ENCODE results near the gene LPCAT3. TPM values are rescaled to one million over a fixed set of nuclear protein-coding genes. Genes with fewer than 3 reads are reported as not detected.
"Not testable (repeated sequence)": the region's sequence is repeated elsewhere in the genome, so short reads cannot be mapped to it uniquely, and the experiment has no call there.

The LPCAT3 gene
- total and polyA plus RNA-seq, 4 donors: 45.4 to 78.6 (median 56.2) TPM

GRCh38 chr12:7058163-7058845, 40.0 kb upstream of the LPCAT3 start:
- Histone ChIP-seq H3K4me1 (ENCODE audit: control insufficient read depth in 5 of 5, insufficient read depth in 5 of 5, low read length in 5 of 5) (peaks cover 0 to 18% (median 2%) of the 10 kb centered on the region in 5 donors), H3K27ac (ENCODE audit: low read depth in 1 of 2, low read length in 1 of 2) (no peak overlapping the region), H3K9ac (ENCODE audit: insufficient read depth in 1 of 2, low read length in 2 of 2) (no peak overlapping the region), H3K9me3 (ENCODE audit: control insufficient read depth in 4 of 4, insufficient read depth in 3 of 4, low read length in 3 of 4) (no peaks in the 10 kb centered on the region), H3K36me3 (ENCODE audit: control insufficient read depth in 4 of 4, insufficient read depth in 4 of 4, low read length in 4 of 4) (no peaks in the 10 kb centered on the region), H3K27me3 (ENCODE audit: control insufficient read depth in 3 of 3, insufficient read depth in 3 of 3, low read length in 2 of 3) (peaks cover 0 to 2% (median 0%) of the 10 kb centered on the region in 3 donors), H3K4me3 (no peak overlapping the region)
- ATAC-seq (ENCODE audit: insufficient read depth, low FRiP score): no peak
- TF ChIP-seq CTCF (IDR thresholded peaks at IDR 0.05; ENCODE audit: control extremely low read depth, extremely low read depth): no peak
- 74 to 82% methylated on average over 3 of the region's 3 CpGs for WGBS, 2 donors
- no peak for DNase-seq

GRCh38 chr12:7055736-7056135, 37.5 kb upstream of the LPCAT3 start:
- H3K27ac ChIP-seq (ENCODE audit: low read depth in 1 of 2, low read length in 1 of 2); H3K9ac ChIP-seq (ENCODE audit: insufficient read depth in 1 of 2, low read length in 2 of 2); ATAC-seq (ENCODE audit: insufficient read depth, low FRiP score); H3K4me3 ChIP-seq; H3K4me1 ChIP-seq (ENCODE audit: control insufficient read depth in 5 of 5, insufficient read depth in 5 of 5, low read length in 5 of 5); H3K27me3 ChIP-seq (ENCODE audit: control insufficient read depth in 3 of 3, insufficient read depth in 3 of 3, low read length in 2 of 3); H3K9me3 ChIP-seq (ENCODE audit: control insufficient read depth in 4 of 4, insufficient read depth in 3 of 4, low read length in 3 of 4); DNase-seq; H3K36me3 ChIP-seq (ENCODE audit: control insufficient read depth in 4 of 4, insufficient read depth in 4 of 4, low read length in 4 of 4): not testable (repeated sequence)
- 96 to 99% methylated on average over 2 of the region's 2 CpGs for WGBS, 2 donors

GRCh38 chr12:7054925-7055324, 36.6 kb upstream of the LPCAT3 start:
- Histone ChIP-seq H3K9me3 (ENCODE audit: control insufficient read depth in 4 of 4, insufficient read depth in 3 of 4, low read length in 3 of 4) (no peaks in the 10 kb centered on the region), H3K36me3 (ENCODE audit: control insufficient read depth in 4 of 4, insufficient read depth in 4 of 4, low read length in 4 of 4) (no peaks in the 10 kb centered on the region), H3K4me1 (ENCODE audit: control insufficient read depth in 5 of 5, insufficient read depth in 5 of 5, low read length in 5 of 5) (peaks cover 0 to 2% (median 0%) of the 10 kb centered on the region in 5 donors), H3K27ac (ENCODE audit: low read depth in 1 of 2, low read length in 1 of 2) (no peak overlapping the region), H3K4me3 (no peak overlapping the region), H3K9ac (ENCODE audit: insufficient read depth in 1 of 2, low read length in 2 of 2) (no peak overlapping the region), H3K27me3 (ENCODE audit: control insufficient read depth in 3 of 3, insufficient read depth in 3 of 3, low read length in 2 of 3) (peaks cover 0 to 5% (median 0%) of the 10 kb centered on the region in 3 donors)
- no peak for TF ChIP-seq CTCF (IDR thresholded peaks at IDR 0.05; ENCODE audit: control extremely low read depth, extremely low read depth)
- WGBS, 2 donors: 87 to 96% methylated on average over 4 of the region's 4 CpGs
- no peak for ATAC-seq (ENCODE audit: insufficient read depth, low FRiP score)
- DNase-seq: no peak

- not testable (repeated sequence) for H3K36me3 ChIP-seq (ENCODE audit: control insufficient read depth in 4 of 4, insufficient read depth in 4 of 4, low read length in 4 of 4); ATAC-seq (ENCODE audit: insufficient read depth, low FRiP score); H3K4me3 ChIP-seq; H3K9me3 ChIP-seq (ENCODE audit: control insufficient read depth in 4 of 4, insufficient read depth in 3 of 4, low read length in 3 of 4); H3K27me3 ChIP-seq (ENCODE audit: control insufficient read depth in 3 of 3, insufficient read depth in 3 of 3, low read length in 2 of 3); H3K27ac ChIP-seq (ENCODE audit: low read depth in 1 of 2, low read length in 1 of 2); H3K4me1 ChIP-seq (ENCODE audit: control insufficient read depth in 5 of 5, insufficient read depth in 5 of 5, low read length in 5 of 5); H3K9ac ChIP-seq (ENCODE audit: insufficient read depth in 1 of 2, low read length in 2 of 2); DNase-seq
- WGBS, 2 donors: 91 to 95% methylated on average over 3 of the region's 3 CpGs
Measured at GRCh38 chr12:7049973-7050372, 31.7 kb upstream of the LPCAT3 start.

- not testable (repeated sequence) for H3K36me3 ChIP-seq (ENCODE audit: control insufficient read depth in 4 of 4, insufficient read depth in 4 of 4, low read length in 4 of 4); DNase-seq; H3K9ac ChIP-seq (ENCODE audit: insufficient read depth in 1 of 2, low read length in 2 of 2); H3K27ac ChIP-seq (ENCODE audit: low read depth in 1 of 2, low read length in 1 of 2); H3K27me3 ChIP-seq (ENCODE audit: control insufficient read depth in 3 of 3, insufficient read depth in 3 of 3, low read length in 2 of 3); H3K4me1 ChIP-seq (ENCODE audit: control insufficient read depth in 5 of 5, insufficient read depth in 5 of 5, low read length in 5 of 5); H3K4me3 ChIP-seq; H3K9me3 ChIP-seq (ENCODE audit: control insufficient read depth in 4 of 4, insufficient read depth in 3 of 4, low read length in 3 of 4); ATAC-seq (ENCODE audit: insufficient read depth, low FRiP score)
- 89 to 90% methylated on average over 10 of the region's 10 CpGs for WGBS, 2 donors
Measured at GRCh38 chr12:7049445-7049951, 31.2 kb upstream of the LPCAT3 start.
